GM19397 (cell line): Measurements from ENCODE around the gene IFNA10.
"Not testable (repeated sequence)": the region's sequence is repeated elsewhere in the genome, so short reads cannot be mapped to it uniquely, and the experiment has no call there.

ENCODE experiments used
- ATAC-seq: cut with Tn5 transposase; IDR thresholded peaks from one replicate; pipeline ENCODE4 v1.9.1; 2021; ENCODE audit warnings: mild to moderate bottlenecking, moderate library complexity; ENCODE audit not compliant: unreplicated experiment

The IFNA10 gene

GRCh38 chr9:21207043-21207442 lies at the start of gene IFNA10:
Gene IFNA10 (minus strand): TSS chr9:21207143. CDS start chr9:21207097, 46 bp downstream.
- ATAC-seq, result not testable (repeated sequence)

GRCh38 chr9:21255538-21256212 lies 48.7 kb upstream of the IFNA10 start:
- ATAC-seq, result peak; percentile 51

- ATAC-seq, result no peak
Observed at GRCh38 chr9:21252721-21253547, 46.0 kb upstream of the IFNA10 start.

- no peak for ATAC-seq
Observed at GRCh38 chr9:21251638-21252037, 44.7 kb upstream of the IFNA10 start.

GRCh38 chr9:21251190-21251589 lies 44.2 kb upstream of the IFNA10 start:
- ATAC-seq, result no peak

- ATAC-seq, result no peak
Observed at GRCh38 chr9:21244836-21245235, 37.9 kb upstream of the IFNA10 start.

- ATAC-seq, result no peak
Observed at GRCh38 chr9:21239911-21240310, 33.0 kb upstream of the IFNA10 start, which contains the start of gene IFNA14. Gene IFNA14 (minus strand): TSS chr9:21240005. CDS start chr9:21239935, 70 bp downstream.

- ATAC-seq, result peak; percentile 36
Observed at GRCh38 chr9:21236360-21236714, 29.4 kb upstream of the IFNA10 start.

GRCh38 chr9:21235468-21236359 lies 28.8 kb upstream of the IFNA10 start:
- ATAC-seq, result peak; percentile 82

GRCh38 chr9:21234153-21234687 lies 27.3 kb upstream of the IFNA10 start:
- ATAC-seq, result no peak

GRCh38 chr9:21233258-21233657 lies 26.3 kb upstream of the IFNA10 start:
- no peak for ATAC-seq

- no peak for ATAC-seq
Observed at GRCh38 chr9:21228122-21228521, 21.2 kb upstream of the IFNA10 start, which contains the start of gene IFNA17. Gene IFNA17 (minus strand): TSS chr9:21228222. CDS start chr9:21228173, 49 bp downstream.

- not testable (repeated sequence) for ATAC-seq
Observed at GRCh38 chr9:21217211-21217610, 10.3 kb upstream of the IFNA10 start, which contains the start of gene IFNA16. Gene IFNA16 (minus strand): TSS chr9:21217311. CDS start chr9:21217305, 6 bp downstream.

GRCh38 chr9:21213411-21214326 lies 6.7 kb upstream of the IFNA10 start:
- ATAC-seq, result not testable (repeated sequence)

- ATAC-seq, result not testable (repeated sequence)
Observed at GRCh38 chr9:21212160-21212559, 5.2 kb upstream of the IFNA10 start.

GRCh38 chr9:21210782-21211181 lies 3.8 kb upstream of the IFNA10 start:
- not testable (repeated sequence) for ATAC-seq

GRCh38 chr9:21210311-21210710 lies 3.4 kb upstream of the IFNA10 start:
- ATAC-seq, result no peak

- no peak for ATAC-seq
Observed at GRCh38 chr9:21205204-21205603, 1.7 kb downstream of the IFNA10 start.

GRCh38 chr9:21202105-21202504 lies 4.8 kb downstream of the IFNA10 start, which contains the start of gene IFNA7:
Gene IFNA7 (minus strand): TSS chr9:21202205. CDS start chr9:21202165, 40 bp downstream.
- not testable (repeated sequence) for ATAC-seq
